Epidermal melanocyte (primary cell): ENCODE results near the gene STARD5.

Experiments used
- DNase-seq: peaks from one replicate; pipeline ENCODE4 v3.0.0; 2011; ENCODE audit warnings: low spot score; ENCODE audit not compliant: insufficient read length

Gene STARD5

GRCh38 chr15:81293728-81294515, 30.0 kb downstream of the STARD5 start:
- no peak for DNase-seq

GRCh38 chr15:81292523-81293001, 31.4 kb downstream of the STARD5 start:
- DNase-seq = no peak

- DNase-seq = no peak
Observed at GRCh38 chr15:81291916-81292522, 31.9 kb downstream of the STARD5 start.

GRCh38 chr15:81289910-81290309, 34.0 kb downstream of the STARD5 start:
- DNase-seq = no peak

GRCh38 chr15:81288616-81289015, 35.3 kb downstream of the STARD5 start:
- no peak for DNase-seq

- DNase-seq = no peak
Observed at GRCh38 chr15:81288040-81288439, 35.9 kb downstream of the STARD5 start.

- no peak for DNase-seq
Observed at GRCh38 chr15:81286621-81287121, 37.3 kb downstream of the STARD5 start.

- no peak for DNase-seq
Observed at GRCh38 chr15:81285461-81285860, 38.5 kb downstream of the STARD5 start.

- no peak for DNase-seq
Observed at GRCh38 chr15:81284256-81285031, 39.5 kb downstream of the STARD5 start.

- no peak for DNase-seq
Observed at GRCh38 chr15:81282911-81283310, 41.0 kb downstream of the STARD5 start.

GRCh38 chr15:81282606-81282895, 41.4 kb downstream of the STARD5 start:
- DNase-seq = no peak

- DNase-seq = no peak
Observed at GRCh38 chr15:81281766-81282605, 42.0 kb downstream of the STARD5 start.

GRCh38 chr15:81281456-81281735, 42.5 kb downstream of the STARD5 start:
- DNase-seq = no peak

- DNase-seq = no peak
Observed at GRCh38 chr15:81280696-81281455, 43.1 kb downstream of the STARD5 start.

GRCh38 chr15:81279621-81280485, 44.1 kb downstream of the STARD5 start:
- DNase-seq = no peak

GRCh38 chr15:81278306-81279029, 45.5 kb downstream of the STARD5 start:
- no peak for DNase-seq

GRCh38 chr15:81277851-81278250, 46.1 kb downstream of the STARD5 start:
- no peak for DNase-seq

GRCh38 chr15:81276967-81277366, 47.0 kb downstream of the STARD5 start:
- no peak for DNase-seq
